Hepatic stellate cell (primary cell): ENCODE measurements around the gene DPAGT1.
A peak's percentile ranks its signal among the peaks of the same experiment; 100 is the strongest.

Experiments used
- DNase-seq: peaks from one replicate; pipeline ENCODE4 v3.0.0; 2011; ENCODE audit warnings: low spot score

DPAGT1 gene

GRCh38 chr11:119057000-119057769 is 44.5 kb downstream of the DPAGT1 start, which contains the start of gene HYOU1:
Gene HYOU1, minus strand, starts transcription at chr11:119057205. Its CDS starts 1,045 bp downstream, at chr11:119056160.
- peak; percentile 98 for DNase-seq

DNA sequence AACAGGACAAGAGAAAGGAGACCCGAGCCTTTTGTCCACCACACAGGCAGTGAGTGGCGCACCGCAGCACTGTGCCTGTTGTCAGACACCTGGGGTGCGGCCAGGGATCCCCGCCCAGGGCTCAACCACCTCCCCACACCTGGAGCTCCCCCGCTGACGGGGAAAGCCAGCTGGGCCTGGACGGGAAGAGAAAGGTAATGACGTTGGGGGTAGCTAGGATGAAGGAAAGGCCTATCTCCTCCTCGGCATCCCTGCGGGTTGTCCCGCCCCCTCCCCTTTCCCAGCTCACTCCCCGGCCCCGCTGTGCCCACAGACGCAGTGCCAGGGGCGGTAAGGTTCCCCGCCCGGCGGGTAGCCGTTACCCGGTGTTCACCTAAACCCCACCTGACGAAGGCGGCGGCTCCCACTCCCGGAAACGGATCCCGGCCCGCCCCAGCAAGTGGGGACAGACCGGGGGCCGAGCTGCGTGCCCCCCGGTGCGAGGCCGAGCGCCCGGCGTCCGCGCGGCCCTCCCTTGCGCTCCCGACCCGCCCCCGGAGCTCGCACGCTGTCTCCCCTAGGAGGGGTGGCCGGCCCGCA is 45.1 kb downstream of the DPAGT1 start:
- peak; percentile 42 for DNase-seq

DNA sequence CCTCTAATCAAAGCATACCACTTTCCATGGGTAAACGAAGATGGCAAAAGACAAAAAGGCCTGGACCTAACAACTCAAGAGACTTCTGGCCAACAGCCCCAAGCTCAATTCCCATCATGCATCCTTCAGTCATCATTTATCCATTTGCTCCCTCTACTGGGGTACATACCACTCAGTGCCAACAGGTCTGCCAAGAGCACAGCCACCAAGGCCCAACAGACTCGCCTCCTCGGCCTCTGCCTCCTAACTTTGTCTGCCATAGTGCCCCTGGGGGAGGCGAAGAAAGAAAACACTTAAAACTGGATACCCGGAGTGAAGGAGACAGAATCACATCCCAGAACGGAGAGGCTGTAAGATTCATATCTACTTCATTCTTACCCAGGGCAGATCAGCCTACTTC is 45.8 kb downstream of the DPAGT1 start:
- peak; percentile 60 for DNase-seq

DNA sequence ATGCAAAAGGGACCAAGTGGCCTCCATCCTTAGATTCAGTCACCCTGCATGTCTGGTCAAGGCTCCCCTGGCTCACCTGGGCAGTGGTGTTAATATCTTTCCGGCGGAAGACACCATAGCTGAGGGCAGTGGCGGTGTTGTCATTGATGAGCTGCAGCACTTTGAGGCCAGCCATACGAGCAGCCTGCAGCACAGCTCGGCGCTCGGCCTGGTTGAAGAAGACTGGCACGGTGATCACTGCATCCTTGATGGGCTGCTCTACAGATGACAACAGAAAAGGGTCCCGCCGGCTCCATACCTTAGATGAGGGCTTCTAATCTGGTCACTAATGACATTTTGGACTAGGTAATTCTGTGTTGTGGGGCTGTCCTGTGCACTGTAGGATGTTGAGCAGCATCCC is 47.2 kb downstream of the DPAGT1 start:
- no peak for DNase-seq

- no peak for DNase-seq
Measured at GRCh38 chr11:119052163-119052814, 49.4 kb downstream of the DPAGT1 start.

- DNase-seq: no peak
Measured at GRCh38 chr11:119051440-119052162, 50.1 kb downstream of the DPAGT1 start.

GRCh38 chr11:119049081-119049480 is 52.6 kb downstream of the DPAGT1 start:
- DNase-seq: no peak

GRCh38 chr11:119048644-119049043 is 53.0 kb downstream of the DPAGT1 start:
- DNase-seq: no peak

GRCh38 chr11:119047205-119047604 is 54.4 kb downstream of the DPAGT1 start:
- no peak for DNase-seq
